GM12872 (cell line): Measurements from ENCODE around the gene MICALL1.

ENCODE experiments used
- TF ChIP-seq, protein P1 (sequence below): IDR thresholded peaks from 3 replicates; pipeline ENCODE4 v1.5.1; 2011; ENCODE audit warnings: low read depth, mild to moderate bottlenecking, low read length, moderate library complexity; ENCODE audit not compliant: insufficient read depth

The MICALL1 gene

DNA sequence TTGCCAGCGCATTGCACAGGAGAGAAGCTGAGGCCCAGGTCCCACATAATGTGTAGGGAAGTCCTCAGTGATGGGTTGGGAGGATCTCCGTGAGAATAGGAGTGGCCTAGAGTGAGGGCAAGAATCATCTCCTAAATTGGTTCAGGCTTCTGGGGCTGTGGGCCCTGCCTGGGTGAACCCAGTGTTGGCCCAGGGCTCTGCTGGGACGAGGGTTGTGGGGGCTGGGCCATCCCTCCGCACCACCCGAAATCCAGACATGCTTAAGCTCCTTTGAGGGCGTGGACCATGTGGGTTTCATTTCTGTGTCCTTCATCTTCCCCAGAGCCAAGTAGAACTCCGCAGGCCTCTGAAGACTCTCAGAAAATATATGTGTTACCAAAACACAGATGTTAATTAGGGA lies 3.7 kb downstream of the MICALL1 start:
- TF ChIP-seq, protein P1, sequence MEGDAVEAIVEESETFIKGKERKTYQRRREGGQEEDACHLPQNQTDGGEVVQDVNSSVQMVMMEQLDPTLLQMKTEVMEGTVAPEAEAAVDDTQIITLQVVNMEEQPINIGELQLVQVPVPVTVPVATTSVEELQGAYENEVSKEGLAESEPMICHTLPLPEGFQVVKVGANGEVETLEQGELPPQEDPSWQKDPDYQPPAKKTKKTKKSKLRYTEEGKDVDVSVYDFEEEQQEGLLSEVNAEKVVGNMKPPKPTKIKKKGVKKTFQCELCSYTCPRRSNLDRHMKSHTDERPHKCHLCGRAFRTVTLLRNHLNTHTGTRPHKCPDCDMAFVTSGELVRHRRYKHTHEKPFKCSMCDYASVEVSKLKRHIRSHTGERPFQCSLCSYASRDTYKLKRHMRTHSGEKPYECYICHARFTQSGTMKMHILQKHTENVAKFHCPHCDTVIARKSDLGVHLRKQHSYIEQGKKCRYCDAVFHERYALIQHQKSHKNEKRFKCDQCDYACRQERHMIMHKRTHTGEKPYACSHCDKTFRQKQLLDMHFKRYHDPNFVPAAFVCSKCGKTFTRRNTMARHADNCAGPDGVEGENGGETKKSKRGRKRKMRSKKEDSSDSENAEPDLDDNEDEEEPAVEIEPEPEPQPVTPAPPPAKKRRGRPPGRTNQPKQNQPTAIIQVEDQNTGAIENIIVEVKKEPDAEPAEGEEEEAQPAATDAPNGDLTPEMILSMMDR = no peak

DNA sequence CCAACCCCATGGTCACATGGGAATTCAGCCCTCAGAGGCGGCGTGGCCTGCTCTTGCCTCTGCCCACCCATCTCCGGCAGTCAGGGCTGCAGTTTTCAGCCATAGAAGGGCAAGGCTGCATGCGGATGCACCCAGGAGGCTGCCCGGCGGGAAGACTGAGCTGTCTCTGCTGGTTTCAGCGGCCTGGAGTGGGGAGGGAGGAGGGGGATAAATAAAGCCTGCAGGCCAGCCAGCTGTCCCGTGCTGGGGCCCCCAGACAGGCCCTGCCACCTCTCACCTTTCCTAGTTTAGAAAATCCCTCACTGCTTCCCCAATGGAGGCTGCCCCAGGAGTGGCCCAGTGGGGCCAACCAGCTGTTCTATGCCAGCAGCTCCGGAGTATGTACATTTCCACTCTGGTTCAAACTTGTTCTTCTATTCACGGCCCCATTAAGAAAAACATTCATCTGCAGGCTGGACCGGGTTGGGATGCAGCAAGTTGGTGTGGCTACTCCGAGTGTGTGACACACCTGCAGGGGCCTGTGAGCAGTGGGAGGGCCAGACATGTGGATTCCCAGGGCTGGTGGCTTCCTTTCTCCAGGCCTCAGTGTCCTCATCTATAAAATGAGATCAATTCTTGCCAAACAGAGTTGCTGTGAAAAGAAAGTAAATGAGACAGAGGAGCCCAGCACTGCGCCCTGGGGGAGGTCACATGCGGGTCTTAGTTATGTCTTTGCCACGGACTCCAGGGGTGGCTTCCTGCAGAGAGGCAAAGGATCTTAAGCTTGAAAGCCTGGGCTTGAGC lies 5.0 kb downstream of the MICALL1 start:
- TF ChIP-seq, protein P1 = no peak

DNA sequence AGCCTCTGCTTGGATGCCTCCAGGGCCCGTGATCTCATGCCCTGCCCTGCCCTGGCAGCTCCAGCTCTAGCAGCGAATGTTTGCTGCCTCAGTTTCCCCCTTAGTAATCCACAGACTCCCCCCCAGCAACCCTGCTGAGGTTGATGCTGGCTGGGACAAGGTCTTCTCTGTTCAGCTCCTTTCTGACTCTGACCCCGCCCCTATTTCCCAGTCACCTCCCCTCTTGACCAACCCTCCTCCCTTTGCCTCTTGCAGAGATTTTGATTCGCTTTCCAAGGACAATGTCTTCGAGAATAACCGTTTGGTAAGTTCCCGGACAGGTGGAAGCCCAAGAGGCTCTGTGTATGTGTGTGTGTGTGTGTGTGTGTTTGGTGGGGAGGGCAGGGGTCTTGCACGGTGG lies 5.6 kb downstream of the MICALL1 start:
- TF ChIP-seq, protein P1 = no peak

DNA sequence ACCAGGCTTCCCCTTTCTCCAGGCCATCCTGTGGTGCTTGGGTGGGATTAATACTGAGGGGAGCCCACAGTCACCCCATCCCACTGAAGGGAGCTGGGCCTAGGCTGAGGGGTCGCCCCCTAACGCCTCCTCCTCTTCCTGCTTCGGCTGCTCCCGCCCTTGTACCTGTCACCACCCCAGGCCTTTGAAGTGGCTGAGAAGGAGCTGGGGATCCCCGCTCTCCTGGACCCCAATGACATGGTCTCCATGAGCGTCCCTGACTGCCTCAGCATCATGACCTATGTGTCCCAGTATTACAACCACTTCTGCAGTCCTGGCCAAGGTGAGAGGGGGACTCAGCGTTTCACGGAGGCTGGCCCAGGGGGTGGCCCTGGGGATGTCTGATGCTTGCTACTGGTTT lies 6.1 kb downstream of the MICALL1 start:
- TF ChIP-seq, protein P1 = no peak

DNA sequence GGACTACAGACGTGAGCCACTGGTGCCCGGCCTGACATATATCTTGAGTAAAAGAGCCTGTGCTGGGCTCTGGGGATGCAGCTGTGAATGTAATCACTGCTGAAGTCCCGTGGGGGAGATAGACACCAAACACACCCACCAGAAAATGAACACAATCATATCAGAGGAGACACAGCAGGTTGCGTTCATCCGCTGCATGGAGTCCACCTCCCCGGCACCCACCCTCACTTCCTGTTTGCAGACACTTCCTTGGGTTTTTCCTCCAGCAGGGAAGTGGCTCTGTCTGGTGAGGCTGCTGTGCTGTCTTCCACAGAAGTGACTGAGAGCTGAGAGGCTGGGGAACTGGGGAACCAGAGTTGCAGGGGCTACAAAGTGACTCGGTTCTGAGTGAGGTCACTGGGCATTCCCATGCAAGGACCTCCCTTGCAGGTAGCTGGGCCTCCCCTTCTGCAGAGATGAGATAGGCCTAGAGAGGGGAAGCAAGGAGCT lies 7.2 kb downstream of the MICALL1 start:
- TF ChIP-seq, protein P1 = no peak

DNA sequence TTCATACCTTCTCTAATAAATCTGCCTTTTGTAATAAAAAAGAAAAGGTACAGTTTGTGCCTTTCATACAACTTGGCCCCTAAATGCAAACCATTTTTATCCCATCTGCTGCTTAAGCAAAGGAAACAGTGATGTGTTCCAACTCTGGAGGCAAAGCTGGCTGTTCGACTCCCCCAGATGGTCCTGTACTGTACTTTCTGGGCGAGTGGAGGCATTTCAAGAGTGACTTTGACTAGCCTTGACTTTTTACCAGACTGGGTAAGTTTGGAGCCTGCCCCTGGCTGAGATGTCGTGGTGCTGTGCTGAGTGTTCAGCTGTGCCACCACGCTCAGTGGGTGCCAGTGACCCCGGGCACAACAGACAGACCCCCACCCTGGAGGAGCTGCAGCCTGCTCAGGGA lies 10.2 kb downstream of the MICALL1 start:
- TF ChIP-seq, protein P1 = no peak

DNA sequence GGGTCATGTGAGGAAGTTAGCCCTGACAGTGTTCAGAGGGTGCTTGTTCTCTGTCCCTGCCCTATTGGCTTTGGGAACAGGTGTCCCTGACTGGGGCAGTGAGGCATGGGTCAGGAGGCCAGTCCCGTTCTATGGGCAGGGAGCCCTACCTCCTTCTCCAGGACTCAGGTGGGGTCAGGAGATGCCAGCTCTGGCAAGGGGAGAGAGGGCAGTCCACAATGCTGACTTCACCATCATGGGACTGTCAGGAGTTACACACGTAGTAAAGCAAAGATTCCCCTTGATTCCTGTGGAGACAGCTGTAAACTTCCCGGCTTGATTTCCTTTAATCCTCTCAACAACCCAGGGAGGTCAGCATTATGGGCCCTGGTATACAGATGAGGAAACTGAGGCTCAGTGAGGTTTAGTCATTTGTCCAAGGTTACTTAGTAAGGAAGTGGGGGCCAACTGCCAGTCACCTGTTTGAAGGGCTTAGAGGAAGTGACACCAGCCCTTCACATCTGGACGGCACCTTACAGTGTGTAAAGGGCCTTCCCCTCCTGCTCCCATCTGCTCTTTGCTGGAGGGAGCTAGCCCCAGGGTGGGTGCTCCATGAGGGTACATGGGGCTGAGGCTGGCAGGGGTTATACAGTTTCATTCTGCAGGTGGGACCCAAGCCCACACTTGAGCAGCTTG lies 11.9 kb downstream of the MICALL1 start:
- TF ChIP-seq, protein P1 = no peak
